ENCODE measurements around the gene SIRPB1.
A peak's percentile ranks its signal among the peaks of the same experiment; 100 is the strongest.

Gene SIRPB1

DNA sequence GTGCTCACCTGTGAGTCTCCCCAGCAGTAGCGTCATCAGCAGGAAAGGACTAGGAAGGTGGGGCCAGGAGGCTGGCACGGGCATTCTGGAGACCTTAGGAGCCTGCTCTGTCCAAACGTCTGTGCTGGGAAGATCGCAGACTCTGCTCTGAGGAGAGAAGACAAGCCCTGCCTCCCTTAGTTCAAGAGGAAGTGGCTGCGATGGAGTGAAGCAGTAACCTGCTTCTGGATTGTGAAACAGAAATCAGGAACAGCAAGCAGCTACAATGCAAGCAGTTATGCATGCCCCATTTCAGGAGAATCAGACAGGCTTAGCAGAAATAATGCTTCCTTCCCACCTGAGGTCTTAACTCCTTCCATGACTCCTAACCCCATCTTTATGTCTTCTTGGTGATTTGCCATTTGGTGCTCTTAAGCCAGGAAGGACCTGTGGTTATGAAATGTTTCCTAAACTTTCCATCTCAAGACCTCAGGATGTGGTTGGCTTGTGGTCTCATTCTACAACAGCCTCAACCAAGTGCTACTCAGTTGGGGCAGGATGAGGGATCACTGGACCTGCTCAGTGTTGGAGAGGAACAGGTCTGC, at the start of gene SIRPB1:
Gene SIRPB1 (minus strand): TSS at position 149 of the 584 bp plus-strand sequence. CDS start 65 bp downstream, at position 84.
- peak within 1 kb of the TSS; percentile 21 for H3K4me3 Mint-ChIP-seq
- H3K27ac Mint-ChIP-seq, result peak within 1 kb of the TSS; percentile 58
- peaks cover 10% of the 10 kb centered on the region for H3K9me3 Mint-ChIP-seq
- peaks cover 17% of the 10 kb centered on the region for H3K36me3 Mint-ChIP-seq (ENCODE audit: low read depth)
- no peaks in the 10 kb centered on the region for H3K27me3 Mint-ChIP-seq (ENCODE audit: low read depth)
- H3K4me1 Mint-ChIP-seq (ENCODE audit: low read depth), result peaks cover 53% of the 10 kb centered on the region

- Mint-ChIP-seq H3K27me3 (ENCODE audit: low read depth) (no peaks in the 10 kb centered on the region), H3K4me3 (no peak overlapping the region), H3K36me3 (ENCODE audit: low read depth) (peaks cover 21% of the 10 kb centered on the region), H3K4me1 (ENCODE audit: low read depth) (peaks cover 72% of the 10 kb centered on the region), H3K27ac (no peak overlapping the region), H3K9me3 (peaks cover 8% of the 10 kb centered on the region)
Measured at GRCh38 chr20:1669304-1669703, 49.5 kb upstream of the SIRPB1 start.

DNA sequence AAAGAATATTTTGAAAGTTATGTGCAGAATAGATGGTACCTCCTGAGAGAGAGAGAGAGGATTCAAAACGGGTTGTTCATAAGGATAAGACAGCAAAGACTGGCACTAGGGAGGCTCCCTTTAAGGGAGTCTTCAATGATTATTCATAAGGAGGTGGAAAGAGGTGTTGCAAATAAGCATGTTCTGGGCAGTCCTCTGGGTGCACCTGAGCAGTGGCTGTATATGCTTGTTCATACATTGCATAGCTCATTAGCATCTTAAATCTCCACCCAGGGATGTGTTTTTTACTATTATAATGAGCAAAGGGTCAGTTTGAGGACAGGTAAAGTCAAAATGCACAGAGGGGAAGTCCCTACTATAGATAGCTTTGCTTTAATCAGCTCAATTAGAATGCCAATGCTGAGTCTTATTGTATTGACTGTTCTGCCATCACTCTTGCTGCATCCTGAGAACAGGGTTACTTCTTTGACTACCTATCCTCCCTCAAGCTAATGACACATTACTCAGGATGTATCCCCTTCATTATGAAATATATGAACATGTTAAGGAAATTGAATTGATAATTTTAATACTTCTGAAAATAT, 47.8 kb upstream of the SIRPB1 start:
- Mint-ChIP-seq H3K27me3 (ENCODE audit: low read depth) (no peaks in the 10 kb centered on the region), H3K4me1 (ENCODE audit: low read depth) (peaks cover 66% of the 10 kb centered on the region), H3K36me3 (ENCODE audit: low read depth) (peaks cover 21% of the 10 kb centered on the region), H3K9me3 (peaks cover 8% of the 10 kb centered on the region), H3K27ac (peak overlapping the region; percentile 18), H3K4me3 (no peak overlapping the region)

DNA sequence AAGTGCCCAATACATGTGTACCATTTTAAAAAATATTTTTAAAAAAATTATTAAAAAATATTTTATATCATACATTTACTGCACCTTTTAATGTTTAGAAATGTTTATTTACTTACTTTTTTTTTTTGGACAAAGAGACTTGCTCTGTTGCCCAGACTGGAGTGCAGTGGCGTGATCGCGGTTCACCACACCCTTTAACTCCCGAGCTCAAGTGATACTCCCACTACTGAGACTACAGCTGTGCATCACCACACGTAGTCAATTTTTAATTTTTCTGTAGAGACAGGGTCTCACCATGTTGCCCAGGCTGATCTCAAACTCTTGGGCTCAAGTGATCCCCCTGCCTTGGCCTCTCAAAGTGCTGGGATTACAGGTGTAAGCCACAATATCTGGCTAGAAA, 47.0 kb upstream of the SIRPB1 start:
- H3K4me1 Mint-ChIP-seq (ENCODE audit: low read depth), result peaks cover 65% of the 10 kb centered on the region
- H3K9me3 Mint-ChIP-seq, result peaks cover 8% of the 10 kb centered on the region
- H3K36me3 Mint-ChIP-seq (ENCODE audit: low read depth), result peaks cover 19% of the 10 kb centered on the region
- H3K4me3 Mint-ChIP-seq, result no peak overlapping the region
- no peaks in the 10 kb centered on the region for H3K27me3 Mint-ChIP-seq (ENCODE audit: low read depth)
- H3K27ac Mint-ChIP-seq, result no peak overlapping the region

DNA sequence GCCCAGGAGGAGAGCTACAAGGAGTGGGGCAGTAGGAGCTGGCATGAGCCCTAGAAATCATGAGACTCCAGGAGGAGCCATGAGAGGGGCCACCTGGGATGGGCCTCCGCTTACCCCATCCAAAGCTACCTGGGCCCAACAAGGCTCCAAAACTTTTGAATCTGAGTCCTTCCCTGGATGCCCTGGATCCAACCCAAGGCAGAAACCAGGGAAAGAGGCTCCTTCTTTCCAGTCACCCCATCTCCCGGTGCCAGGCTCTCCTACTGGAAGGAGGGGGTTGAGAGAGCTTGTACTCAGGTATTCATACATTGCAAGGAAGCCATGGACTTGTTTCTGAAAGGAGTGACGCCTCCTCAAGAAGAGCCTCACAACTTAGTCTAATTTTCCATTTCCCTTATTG, 45.5 kb upstream of the SIRPB1 start:
- peaks cover 66% of the 10 kb centered on the region for H3K4me1 Mint-ChIP-seq (ENCODE audit: low read depth)
- H3K27me3 Mint-ChIP-seq (ENCODE audit: low read depth), result no peaks in the 10 kb centered on the region
- H3K36me3 Mint-ChIP-seq (ENCODE audit: low read depth), result peaks cover 11% of the 10 kb centered on the region
- H3K9me3 Mint-ChIP-seq, result no peaks in the 10 kb centered on the region
- H3K27ac Mint-ChIP-seq, result peak overlapping the region; percentile 77
- peak overlapping the region; percentile 58 for H3K4me3 Mint-ChIP-seq

GRCh38 chr20:1664911-1665310, 45.1 kb upstream of the SIRPB1 start:
- Mint-ChIP-seq H3K4me1 (ENCODE audit: low read depth) (peaks cover 66% of the 10 kb centered on the region), H3K27ac (peak overlapping the region; percentile 77), H3K9me3 (no peaks in the 10 kb centered on the region), H3K36me3 (ENCODE audit: low read depth) (peaks cover 11% of the 10 kb centered on the region), H3K27me3 (ENCODE audit: low read depth) (no peaks in the 10 kb centered on the region), H3K4me3 (peak overlapping the region; percentile 58)

- no peaks in the 10 kb centered on the region for H3K9me3 Mint-ChIP-seq
- peak overlapping the region; percentile 58 for H3K4me3 Mint-ChIP-seq
- peak overlapping the region; percentile 77 for H3K27ac Mint-ChIP-seq
- H3K36me3 Mint-ChIP-seq (ENCODE audit: low read depth), result peaks cover 8% of the 10 kb centered on the region
- peaks cover 75% of the 10 kb centered on the region for H3K4me1 Mint-ChIP-seq (ENCODE audit: low read depth)
- no peaks in the 10 kb centered on the region for H3K27me3 Mint-ChIP-seq (ENCODE audit: low read depth)
Measured at GRCh38 chr20:1663917-1664316, 44.1 kb upstream of the SIRPB1 start.

DNA sequence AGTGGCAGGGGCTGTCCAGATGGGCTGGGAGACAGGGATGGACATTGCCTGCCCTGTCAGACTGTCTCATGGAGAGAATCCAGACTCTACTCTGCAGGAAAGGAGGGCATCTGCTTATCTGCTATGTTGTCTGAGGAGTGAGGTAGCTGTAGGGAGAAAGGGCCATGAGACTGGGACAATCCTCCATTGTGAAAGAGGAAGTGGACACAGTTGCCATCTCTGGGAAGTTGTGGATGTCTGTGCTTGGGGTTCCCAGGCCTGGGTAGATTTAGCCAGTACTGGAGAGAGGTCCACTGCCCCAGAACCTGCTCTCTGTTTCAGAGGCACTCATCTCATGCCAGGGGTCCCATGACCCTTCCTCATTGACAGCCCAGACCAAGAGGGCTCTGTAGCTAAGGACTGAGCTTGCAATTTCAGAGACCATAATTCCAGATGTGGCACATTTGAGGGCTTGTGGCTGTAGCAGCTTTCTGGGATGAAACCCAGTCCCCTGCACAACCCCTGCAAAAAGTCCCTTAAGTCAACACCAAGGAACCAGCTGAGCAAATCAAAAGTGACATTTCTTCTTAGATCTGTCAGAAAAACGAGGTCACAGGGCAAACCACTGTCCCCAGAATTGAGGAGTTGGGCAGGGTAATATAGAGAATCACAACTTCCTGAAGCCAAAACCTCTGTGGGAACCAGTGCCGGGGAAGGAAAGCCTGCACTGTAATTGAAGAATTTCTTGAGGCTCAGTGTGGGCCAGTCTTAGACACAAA, 41.9 kb upstream of the SIRPB1 start:
- Mint-ChIP-seq H3K36me3 (ENCODE audit: low read depth) (peaks cover 7% of the 10 kb centered on the region), H3K4me1 (ENCODE audit: low read depth) (peaks cover 83% of the 10 kb centered on the region), H3K27ac (peak overlapping the region; percentile 78), H3K4me3 (peak overlapping the region; percentile 29), H3K9me3 (no peaks in the 10 kb centered on the region), H3K27me3 (ENCODE audit: low read depth) (no peaks in the 10 kb centered on the region)

- Mint-ChIP-seq H3K9me3 (no peaks in the 10 kb centered on the region), H3K4me1 (ENCODE audit: low read depth) (peaks cover 83% of the 10 kb centered on the region), H3K27ac (peak overlapping the region; percentile 83), H3K36me3 (ENCODE audit: low read depth) (peaks cover 9% of the 10 kb centered on the region), H3K27me3 (ENCODE audit: low read depth) (no peaks in the 10 kb centered on the region), H3K4me3 (peak overlapping the region; percentile 1)
Measured at GRCh38 chr20:1660246-1660645, 40.4 kb upstream of the SIRPB1 start.

DNA sequence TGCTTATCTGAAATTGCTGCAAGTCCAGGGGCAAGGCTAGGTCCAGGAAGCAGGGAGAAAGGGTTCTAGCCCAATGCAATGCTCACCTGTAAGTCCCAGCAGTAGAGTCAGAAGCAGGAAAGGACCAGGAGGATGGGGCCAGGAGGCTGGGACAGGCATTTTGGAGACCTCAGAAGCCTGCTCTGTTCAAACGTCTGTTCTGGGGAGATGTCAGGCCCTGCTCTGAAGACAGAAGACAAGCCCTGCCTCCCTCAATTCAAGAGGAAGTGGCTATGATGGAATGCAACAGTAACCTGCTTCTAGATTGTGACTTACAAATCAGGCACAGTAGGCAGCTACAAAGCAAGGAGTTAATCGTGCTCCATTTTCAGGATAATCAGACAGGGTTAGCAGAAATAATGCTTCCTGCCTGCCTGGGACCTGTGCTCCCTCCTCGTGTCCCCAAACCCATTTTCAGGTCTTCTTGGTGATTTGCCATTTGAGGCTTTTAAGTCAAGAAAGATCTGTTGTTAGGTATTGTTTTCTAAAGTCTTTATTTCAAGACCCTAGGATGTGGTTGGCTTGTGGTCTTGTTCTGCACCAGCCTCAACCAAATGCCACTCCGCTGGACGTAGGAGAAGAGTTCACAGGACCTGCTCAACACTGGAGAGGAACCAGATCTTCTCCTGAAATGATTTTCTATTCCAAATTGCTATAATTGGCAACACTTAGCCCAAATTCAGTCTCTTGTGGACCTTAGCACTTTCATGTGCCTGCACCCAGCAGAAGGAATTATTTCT, 37.9 kb upstream of the SIRPB1 start, which contains the start of gene SIRPG:
Gene SIRPG (minus strand): TSS at position 224 of the 779 bp plus-strand sequence. CDS start 65 bp downstream, at position 159.
- H3K36me3 Mint-ChIP-seq (ENCODE audit: low read depth), result peaks cover 31% of the 10 kb centered on the region
- peak within 1 kb of the TSS; percentile 94 for H3K27ac Mint-ChIP-seq
- H3K4me1 Mint-ChIP-seq (ENCODE audit: low read depth), result peaks cover 84% of the 10 kb centered on the region
- H3K9me3 Mint-ChIP-seq, result peaks cover 18% of the 10 kb centered on the region
- H3K4me3 Mint-ChIP-seq, result peak within 1 kb of the TSS; percentile 88
- no peaks in the 10 kb centered on the region for H3K27me3 Mint-ChIP-seq (ENCODE audit: low read depth)

GRCh38 chr20:1656844-1657243, 37.0 kb upstream of the SIRPB1 start:
- H3K9me3 Mint-ChIP-seq, result peaks cover 18% of the 10 kb centered on the region
- peaks cover 30% of the 10 kb centered on the region for H3K36me3 Mint-ChIP-seq (ENCODE audit: low read depth)
- H3K27ac Mint-ChIP-seq, result peak overlapping the region; percentile 94
- peak overlapping the region; percentile 88 for H3K4me3 Mint-ChIP-seq
- H3K4me1 Mint-ChIP-seq (ENCODE audit: low read depth), result peaks cover 82% of the 10 kb centered on the region
- H3K27me3 Mint-ChIP-seq (ENCODE audit: low read depth), result no peaks in the 10 kb centered on the region

GRCh38 chr20:1654996-1655395, 35.2 kb upstream of the SIRPB1 start:
- Mint-ChIP-seq H3K4me3 (peak overlapping the region; percentile 84), H3K4me1 (ENCODE audit: low read depth) (peaks cover 82% of the 10 kb centered on the region), H3K36me3 (ENCODE audit: low read depth) (peaks cover 37% of the 10 kb centered on the region), H3K27ac (peak overlapping the region; percentile 82), H3K27me3 (ENCODE audit: low read depth) (no peaks in the 10 kb centered on the region), H3K9me3 (peaks cover 18% of the 10 kb centered on the region)

DNA sequence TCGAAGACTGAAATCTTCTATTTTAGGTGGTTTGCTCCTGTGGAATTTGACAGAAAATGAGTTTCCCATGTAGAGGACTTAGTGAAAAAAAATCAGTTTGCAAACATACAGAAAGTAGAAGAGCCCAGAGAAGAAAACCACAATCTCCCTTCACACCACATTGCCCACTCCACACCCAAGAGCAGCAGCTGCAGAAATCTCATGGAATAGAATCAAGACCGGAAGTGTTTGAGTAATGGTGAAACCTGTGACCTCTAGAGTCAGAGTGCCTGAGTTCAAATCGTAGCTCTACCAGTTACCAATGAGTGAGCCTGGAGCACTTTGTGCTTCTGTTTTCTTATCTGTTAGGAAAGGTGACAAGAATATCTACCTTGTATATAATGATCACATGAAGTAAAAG, 33.2 kb upstream of the SIRPB1 start:
- peak overlapping the region; percentile 57 for H3K4me3 Mint-ChIP-seq
- peaks cover 66% of the 10 kb centered on the region for H3K4me1 Mint-ChIP-seq (ENCODE audit: low read depth)
- H3K27ac Mint-ChIP-seq, result peak overlapping the region; percentile 60
- peaks cover 49% of the 10 kb centered on the region for H3K36me3 Mint-ChIP-seq (ENCODE audit: low read depth)
- no peaks in the 10 kb centered on the region for H3K27me3 Mint-ChIP-seq (ENCODE audit: low read depth)
- peaks cover 18% of the 10 kb centered on the region for H3K9me3 Mint-ChIP-seq

GRCh38 chr20:1652104-1652503, 32.3 kb upstream of the SIRPB1 start:
- no peaks in the 10 kb centered on the region for H3K27me3 Mint-ChIP-seq (ENCODE audit: low read depth)
- H3K9me3 Mint-ChIP-seq, result peaks cover 18% of the 10 kb centered on the region
- peaks cover 57% of the 10 kb centered on the region for H3K36me3 Mint-ChIP-seq (ENCODE audit: low read depth)
- H3K27ac Mint-ChIP-seq, result peak overlapping the region; percentile 52
- peaks cover 63% of the 10 kb centered on the region for H3K4me1 Mint-ChIP-seq (ENCODE audit: low read depth)
- H3K4me3 Mint-ChIP-seq, result peak overlapping the region; percentile 18

All from T-helper 1 cell treated with Interleukin-12 subunit alpha and Interleukin-12 subunit beta and Interleukin-4 antibody, amounts not matched to agents 30 μg/mL and 1 μg/mL, for 36 hours (primary cell).